Peyer's patch (tissue), 4 donors: ENCODE data around the gene MOCOS.

Source experiments
- CTCF ChIP-seq, 6 experiments: fragments of 450-650 bp in 4 of 6; fragments of 200-600 bp in 2 of 6; sonication (generic) in 1 of 6; IDR thresholded peaks; one replicate each; pipeline ENCODE4 v1.5.1; 2017 to 2019; ENCODE audit warnings: antibody characterized with exemption in 6 of 6, mild to moderate bottlenecking in 3 of 6, moderate library complexity in 1 of 6
- POLR2A ChIP-seq, 2 donors: fragments of 450-650 bp; IDR thresholded peaks; one replicate each; pipeline ENCODE4 v1.5.1; 2017; ENCODE audit warnings: antibody characterized with exemption in 2 of 2, mild to moderate bottlenecking in 2 of 2, moderate library complexity in 2 of 2

- TF ChIP-seq POLR2A (IDR thresholded peaks at IDR 0.05) (no peak), CTCF (IDR thresholded peaks at IDR 0.05) (no peak)
Observed at GRCh38 chr18:36274083-36274715, 86.9 kb downstream of the MOCOS start.
